ENCODE data around the gene CSPG4.
"Not testable (repeated sequence)": the region's sequence is repeated elsewhere in the genome, so short reads cannot be mapped to it uniquely, and the experiment has no call there.

The CSPG4 gene

DNA sequence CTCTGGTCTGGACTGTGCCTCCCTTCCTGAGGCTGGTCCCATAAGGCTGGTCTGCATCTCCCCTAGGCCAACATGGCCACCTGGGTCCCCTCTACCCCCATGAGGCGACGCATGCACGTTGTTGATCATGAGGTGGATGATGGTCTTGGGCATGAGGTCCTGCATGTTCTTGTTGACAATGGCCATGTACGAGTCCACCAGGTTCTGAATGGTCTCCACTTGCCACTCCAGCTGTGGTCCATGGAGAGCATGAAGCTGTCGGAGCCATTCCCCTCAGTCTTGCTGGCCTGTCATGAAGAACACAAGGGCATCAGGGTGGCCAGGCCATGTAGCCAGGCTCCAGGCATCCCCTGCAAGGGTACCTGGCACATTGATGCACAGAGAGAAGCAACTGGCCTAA lies 27.1 kb upstream of the CSPG4 start:
- no peak for DNase-seq

DNA sequence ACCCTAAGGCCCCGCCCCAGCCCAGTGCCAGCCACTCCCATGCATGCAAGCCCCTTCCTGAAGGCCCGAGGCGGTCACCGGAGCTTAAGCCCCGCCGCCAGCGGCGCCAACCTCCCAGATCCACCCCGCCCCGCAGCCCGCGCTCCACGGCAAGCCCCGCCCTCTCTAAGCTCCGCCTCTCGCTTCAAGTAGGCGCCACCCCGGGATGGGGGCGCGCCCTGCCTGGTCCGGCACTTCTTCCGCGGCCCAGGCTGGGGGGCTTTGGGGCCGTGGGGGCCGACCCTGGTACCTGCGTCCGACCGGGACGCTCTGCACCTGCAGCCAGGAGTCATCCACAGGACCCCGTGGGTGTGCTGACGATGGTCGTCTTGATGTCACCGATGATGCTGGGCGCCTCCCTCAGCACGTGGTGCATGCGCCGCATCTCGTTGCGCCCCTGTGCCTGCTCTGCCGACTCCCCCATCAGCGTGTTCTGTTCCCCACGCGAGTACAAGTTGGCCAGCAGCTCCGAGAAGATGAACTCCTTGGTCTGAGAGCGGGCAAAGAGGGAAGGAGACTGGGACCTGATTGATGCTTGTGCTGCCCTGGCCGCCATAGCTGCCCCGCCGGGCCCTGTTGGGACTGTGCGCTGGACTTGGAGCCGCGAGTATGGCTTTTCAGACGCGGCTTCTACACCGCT lies 26.1 kb upstream of the CSPG4 start:
- DNase-seq = peak; percentile 85

DNA sequence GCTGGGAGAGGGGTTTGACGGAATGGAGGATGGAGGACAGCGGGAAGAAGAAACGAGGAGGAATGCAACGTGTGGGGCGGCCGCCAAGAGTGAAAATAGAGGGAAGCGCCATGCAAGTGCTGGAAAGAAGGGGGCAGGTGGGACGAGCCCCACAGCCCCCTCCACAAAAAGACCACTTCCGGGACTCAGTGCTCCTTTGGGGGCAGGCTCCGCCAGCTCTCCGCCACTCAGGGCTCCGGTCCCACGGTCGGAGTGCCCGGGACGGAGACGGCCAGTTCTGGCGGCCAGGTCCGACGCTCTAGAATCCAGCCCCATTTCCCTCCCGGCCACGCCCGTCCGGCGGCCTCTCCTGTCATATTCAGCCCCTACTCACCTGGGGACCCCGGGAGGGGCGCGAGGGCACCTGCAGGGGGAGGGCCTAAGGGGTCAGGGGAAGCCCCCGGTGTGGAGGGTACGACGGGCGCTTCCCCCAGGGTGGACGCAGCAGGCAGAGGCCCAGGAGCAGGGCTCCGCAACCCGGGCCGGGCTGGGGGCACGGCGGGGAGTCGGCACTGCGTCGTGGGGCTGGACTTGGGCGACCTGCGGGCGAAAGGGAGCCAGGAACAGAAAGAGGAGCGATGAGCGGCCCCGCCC lies 25.5 kb upstream of the CSPG4 start:
- DNase-seq = no peak

DNA sequence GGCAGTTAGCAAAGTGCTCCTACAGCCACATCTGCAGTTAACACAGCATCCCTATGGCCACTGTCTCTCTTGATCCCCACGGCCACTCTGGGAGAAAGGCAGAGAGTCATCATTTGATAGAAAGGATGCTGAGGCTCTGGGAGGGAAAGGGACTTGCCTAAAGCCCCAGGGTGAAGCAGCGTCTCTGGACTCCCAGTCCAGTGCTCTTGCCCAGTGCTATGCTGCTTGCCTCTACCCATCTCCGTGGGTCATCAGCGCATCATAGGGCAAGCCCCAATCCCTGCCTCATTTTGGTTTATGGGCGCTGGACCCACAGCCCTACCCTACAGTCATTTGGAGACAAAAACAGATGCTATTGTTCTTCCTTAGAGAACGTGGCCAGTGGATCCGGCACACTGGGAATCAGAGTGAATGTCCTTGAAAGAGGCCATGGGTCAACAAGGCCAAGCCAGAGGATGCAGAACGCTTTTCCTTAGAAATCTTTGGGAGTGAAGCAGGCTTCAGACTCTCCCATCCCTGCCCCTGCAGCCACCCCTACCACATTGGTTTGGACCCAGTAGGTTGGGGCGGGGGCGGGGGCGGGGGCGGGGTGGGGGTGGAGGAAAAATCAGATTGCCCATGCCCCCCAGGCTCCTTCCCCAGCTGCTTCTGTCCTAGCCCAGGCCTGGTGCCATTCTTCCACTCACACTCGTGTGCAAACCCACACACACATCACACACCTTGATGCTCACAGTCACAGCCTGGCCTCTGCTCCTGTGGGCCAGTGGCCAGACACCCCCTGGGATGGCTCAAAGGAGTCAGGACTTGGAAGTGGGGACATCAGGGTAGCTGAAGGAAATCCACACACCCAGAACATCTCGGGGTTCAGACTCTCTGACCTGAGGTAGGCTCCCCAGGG lies 24.7 kb upstream of the CSPG4 start:
- DNase-seq = not testable (repeated sequence)

DNA sequence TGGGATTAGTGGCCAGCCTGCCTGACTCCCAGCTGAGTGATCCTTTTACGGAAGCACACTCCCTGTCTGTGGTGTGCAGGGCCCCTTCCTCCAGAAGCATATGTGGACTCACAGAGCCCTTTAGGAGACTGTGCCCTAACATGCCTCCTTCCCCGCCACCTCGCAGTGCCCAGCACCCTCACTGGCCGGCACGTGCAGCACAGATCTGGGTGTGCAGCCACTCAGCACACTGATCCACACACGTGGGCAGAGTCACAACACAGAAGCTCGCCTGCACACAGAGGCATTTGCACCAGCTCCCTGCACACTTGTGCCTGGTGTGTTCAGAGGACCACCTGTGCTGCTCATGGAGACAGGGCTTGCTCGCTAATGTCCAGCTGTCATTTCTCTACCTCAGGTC lies 23.6 kb upstream of the CSPG4 start:
- DNase-seq = no peak

DNA sequence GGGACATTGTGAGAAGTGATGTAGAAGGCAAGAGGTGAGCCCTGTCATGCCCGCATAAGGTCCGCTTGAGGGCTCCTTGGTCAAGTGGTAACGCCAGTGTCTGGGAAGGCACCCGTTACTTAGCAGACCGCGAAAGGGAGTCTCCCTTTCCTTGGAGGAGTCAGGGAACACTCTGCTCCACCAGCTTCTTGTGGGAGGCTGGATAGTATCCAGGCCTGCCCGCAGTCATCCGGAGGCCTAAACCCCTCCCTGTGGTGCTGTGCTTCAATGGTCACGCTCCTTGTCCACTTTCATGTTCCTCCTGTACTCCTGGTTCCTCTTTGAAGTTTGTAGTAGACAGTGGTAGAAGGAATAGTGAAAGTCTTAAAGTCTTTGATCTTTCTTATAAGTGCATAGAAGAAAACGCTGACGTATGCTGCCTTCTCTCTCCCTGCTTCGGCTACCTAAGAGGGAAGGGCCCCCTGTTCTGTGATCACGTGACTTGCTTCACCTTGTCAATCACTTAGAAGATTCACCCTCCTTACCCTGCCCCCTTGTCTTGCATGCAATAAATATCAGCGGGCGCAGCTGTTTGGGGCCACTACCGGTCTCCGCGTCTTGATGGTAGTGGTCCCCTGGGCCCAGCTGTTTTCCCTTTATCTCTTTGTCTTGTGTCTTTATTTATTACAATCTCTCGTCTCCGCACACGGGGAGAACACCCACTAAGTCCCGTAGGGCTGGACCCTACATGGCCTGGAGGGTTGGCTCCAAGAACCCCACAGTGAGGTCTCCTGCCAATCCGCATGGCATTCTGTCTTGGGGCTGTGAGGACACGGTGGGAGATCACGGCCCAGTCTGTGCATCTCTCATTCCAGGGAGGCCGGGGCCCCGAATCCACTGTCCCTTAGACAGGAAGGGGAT lies 22.5 kb upstream of the CSPG4 start:
- DNase-seq = not testable (repeated sequence)

DNA sequence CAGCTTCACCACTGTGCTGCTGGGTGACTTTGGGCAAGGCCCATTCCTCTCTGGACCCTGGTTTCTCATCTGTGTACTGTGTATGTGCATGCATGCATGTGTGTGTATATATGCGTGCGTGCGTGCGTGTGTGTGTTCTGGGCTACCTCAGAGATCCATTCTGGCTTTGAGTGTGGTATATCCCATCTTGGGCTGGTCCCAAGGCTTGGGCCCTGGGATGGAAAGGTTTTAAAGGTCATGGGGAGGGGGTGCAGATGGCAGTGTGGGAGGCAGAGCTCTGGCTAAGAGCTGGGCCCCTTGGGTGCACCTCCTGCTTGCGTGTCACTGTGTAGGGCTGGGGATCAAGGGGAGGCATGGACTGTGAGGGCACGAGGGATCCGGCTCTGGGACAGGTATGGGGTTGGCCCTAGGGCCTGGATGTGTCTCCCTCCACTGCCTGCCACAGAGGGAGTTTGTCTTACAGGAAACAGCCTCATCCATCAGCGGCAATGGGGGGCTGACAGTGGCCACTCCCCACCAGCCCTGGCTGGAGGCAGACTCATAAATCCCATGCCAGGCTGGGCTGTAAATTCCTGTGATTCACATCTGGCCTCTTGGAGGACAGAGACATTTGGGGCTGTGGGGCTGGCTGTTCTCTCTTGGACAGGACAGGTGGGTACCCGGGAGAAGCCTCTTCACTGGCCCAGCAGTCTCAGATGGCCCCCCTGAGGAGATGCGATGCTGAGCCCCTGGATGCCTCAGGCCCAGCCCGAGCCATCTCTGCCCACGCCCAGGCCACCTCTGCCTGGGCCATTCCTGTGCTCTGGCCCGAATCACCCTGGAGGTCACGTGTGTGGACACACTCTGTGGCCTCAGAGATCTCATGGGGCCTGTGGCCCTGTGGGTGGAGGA lies 21.4 kb upstream of the CSPG4 start:
- DNase-seq = no peak

DNA sequence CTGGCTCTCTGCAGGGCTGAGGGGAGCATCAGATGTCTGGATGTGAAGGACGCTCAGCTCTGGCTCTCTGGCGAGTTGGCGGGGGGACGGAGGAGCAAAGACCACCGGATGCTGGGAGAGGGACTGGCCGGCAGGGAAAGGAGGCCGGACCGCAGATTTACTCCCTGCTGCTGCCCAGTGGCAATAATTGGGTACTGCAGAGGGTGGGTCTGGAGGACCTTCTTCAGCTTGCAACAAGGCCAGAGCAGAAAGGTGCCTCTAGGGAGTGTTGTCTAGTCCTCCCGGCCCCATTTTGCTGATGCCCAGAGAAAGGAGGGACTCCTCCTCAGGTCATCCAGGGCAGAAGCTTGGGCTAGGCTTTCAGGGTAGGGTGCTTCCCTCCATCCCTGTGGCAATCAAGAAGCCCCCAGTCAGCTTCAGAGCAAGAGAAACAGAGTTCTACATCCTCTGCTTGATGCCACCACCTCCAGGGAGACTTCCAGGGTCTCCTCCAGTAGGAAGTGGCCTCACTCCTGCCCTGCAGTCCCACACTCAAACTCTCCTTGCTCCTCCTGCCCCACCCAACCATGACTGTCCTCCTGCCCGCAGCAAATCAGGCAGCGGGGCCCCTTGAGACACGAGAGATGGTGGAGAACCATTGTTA lies 20.3 kb upstream of the CSPG4 start:
- no peak for DNase-seq

DNA sequence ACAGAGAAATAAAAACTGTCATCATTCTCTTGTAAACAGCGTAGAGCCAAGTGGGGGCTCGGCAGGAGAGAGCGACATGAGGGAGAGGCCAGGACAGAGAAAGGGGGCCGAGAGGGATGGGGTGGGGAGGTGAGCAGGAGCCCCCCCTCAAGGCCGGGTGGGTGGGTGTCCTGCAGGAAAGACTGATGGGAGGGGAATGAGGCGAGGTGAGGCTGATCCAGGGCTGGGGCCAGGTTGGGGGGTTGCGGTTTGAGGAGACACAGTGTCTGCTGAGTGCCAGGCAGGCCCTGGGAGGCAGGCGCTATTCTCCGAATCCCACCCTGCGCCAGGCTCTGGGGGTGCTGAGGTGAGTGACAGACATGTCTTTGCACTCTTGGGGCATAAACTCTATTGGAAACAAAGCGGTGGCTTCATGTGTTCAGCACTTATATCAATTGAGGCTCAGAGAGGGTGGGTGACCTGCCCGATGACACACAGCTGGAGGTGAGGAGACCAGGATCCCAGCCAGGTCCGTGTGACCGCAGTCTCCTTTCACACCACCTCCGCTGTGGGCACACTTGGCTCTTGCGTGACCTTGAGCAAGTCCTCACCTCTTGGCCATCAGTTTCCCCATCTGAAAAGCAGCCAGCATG lies 19.6 kb upstream of the CSPG4 start:
- no peak for DNase-seq

DNA sequence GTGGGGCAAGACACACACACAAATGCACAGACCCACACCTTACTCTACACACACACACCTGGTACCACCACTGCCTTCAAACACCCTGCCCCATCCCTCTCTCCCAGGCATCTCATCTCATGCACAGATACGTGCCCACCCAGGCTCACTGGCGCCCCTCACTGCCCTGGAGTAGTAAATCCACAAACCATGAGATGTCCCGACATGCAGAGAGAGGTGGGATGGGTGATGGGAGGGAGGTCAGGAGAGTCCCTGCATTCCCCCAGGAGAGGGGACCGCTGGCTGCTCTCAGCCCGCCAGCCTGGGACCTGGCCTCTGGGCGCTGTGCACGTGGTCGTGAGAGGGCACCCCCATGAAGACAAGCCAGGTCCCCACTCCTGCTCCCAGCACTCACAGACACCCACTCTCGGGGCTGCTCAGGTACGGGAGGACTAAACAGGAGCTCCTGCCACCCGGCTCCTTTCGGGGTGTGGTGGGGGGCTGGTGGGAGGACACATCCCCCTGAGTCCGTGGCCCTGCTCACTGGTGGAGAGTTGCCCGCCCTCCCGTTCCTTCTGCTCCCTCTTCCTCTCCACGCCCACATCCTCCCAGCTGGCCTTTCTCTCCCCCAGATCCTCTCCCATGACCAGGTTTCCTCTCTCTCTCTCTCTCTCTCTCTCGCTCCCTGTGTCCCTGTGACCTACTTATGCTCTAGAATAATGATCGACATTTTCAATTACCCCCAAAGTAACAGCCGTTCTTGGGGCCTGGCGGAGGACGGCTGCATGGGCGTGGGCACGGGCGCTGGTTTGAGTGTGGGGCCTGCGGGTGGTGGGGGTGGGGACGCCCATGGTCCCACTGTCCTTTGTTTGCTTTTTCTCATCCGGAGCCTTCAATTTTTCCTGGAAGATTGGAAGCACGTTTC lies 18.9 kb upstream of the CSPG4 start:
- DNase-seq = no peak

DNA sequence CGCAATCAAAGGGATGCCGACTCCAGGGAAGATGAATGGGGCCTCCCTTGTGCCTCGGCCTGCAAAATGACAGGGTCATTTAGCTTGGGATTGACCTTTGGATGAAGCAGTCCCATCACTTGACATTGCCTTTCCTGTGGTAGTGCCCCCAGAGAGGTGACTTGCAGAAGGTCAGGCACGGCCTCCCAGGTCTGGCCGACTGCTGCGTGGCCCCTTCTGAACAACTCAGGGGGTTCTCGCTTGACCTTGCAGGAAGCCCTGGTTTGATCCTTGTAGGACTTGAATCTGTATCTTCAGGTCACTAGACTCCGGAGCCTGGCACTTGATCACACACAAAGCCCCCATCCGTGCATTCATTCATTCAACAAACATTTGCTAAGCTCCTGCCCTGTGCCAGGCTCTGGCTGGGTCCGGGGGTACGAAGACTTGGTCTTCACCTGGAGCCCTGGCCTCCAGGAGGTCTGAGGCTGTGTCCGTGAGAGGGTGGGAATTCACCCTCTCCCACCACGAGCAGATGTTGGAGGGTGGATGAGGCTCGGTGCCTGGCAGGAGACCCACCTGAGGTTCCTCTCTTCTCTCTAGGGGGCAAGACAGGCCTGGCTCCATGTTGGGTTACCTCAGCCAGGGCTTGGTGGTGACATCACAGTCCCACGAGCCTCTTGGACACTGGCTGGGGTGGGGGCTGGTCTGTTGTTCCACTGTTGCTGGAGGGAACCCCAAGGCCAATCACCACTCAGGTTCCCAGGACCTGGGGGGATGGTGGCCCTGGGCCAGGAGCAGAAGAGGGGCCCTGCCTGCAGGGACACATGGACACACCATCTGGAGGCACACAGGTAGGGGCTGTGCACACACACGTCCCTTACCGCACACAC lies 18.0 kb upstream of the CSPG4 start:
- DNase-seq = not testable (repeated sequence)

DNA sequence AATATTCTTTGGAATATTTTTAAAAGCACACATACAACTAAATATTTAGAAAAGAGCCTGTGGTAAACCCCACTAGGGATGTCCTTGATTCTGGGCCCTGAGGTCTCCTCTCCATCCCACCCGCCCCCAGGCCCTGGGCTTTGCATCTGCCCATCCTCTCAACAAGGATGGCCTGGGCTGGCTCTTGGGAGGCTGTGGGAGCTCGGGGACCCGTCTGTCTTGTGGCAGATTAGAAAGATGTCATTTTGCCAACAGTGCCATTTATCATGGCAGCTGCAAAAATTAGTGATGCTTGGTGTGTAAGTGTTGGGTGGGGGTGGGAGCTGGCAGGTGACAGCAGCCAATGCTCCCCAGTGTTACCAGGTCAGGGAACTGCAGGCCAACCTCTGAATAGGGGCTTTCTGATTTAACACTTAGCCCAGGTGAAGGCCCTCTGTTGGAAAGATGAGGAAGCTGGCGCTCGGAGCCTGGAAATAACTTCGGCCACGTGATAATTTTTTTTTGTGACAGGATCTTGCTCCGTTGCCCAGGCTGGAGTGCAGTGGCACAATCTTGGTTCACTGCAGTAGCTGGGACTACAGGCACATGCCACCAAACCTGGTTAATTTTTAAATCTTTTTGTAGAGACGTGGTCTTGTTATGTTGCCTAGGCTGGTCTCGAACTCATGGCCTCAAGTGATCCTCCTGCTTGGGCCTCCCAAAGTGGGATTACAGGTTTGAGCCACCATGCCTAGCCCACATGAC lies 16.9 kb upstream of the CSPG4 start:
- DNase-seq = no peak

DNA sequence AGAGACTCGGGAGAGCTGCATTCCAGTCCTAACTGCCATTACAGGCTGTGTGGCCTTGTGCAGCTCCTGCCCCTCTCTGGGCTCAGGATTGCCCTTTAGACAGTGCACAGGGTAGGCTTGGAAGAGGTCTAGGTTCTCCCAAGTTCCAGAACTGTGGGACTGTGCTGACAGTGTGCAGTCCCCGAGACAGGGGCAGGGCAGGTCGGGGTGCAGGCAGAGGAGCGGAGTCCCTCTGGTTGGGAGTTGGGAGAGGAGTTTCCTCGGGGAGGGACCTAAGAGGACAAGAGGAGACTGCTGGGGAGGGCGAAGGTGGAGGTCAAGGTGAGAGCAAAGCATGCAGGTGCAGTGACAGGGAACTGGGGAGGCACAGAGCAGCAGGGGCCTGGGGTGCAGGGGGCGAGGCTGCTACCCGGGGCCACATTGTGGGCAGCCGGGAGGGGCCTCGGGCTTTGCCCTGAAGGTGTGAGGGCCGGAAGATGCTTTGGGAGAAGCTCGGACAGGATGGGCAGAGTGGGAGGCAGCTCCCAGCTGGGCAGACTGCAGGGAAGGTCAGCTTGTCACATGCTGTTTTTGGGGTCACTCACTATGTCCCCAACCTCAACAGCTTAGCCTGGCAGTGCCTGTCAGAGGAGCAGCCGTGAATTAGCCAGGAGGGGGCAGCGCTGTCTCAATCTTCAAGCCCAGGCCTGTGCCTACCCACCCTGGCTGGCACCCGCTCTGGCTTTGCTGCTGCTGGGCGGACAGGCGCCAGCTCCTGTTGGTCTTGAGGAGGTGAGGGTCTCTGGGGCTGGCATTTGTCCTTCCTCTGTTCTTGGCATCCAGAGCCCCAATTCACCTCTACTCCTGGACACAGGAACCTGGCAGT lies 15.4 kb upstream of the CSPG4 start:
- DNase-seq = peak; percentile 55

DNA sequence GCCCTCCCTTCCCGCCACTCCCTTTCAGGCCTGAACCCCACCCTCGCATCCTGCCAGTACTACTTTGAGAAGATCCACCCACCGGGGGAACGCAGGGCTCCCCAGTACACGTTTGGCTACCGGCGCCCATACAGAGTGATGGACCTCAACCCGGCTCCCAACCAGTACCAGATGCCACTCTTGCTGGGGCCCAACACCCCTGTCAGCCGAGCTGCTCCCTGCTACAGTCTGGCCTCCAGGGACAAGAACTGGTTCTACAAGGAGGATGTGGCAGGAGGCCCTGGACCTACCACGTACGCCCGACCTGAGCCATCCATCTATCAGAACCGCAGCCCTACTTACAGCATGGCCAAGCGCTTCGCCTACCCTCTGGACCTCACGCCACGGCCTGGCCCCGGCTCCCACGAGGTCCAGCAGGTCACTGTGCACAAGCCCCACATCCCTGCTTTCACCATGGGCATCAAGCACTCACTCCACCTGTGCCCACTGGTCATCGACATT lies 14.4 kb upstream of the CSPG4 start:
- no peak for DNase-seq

DNA sequence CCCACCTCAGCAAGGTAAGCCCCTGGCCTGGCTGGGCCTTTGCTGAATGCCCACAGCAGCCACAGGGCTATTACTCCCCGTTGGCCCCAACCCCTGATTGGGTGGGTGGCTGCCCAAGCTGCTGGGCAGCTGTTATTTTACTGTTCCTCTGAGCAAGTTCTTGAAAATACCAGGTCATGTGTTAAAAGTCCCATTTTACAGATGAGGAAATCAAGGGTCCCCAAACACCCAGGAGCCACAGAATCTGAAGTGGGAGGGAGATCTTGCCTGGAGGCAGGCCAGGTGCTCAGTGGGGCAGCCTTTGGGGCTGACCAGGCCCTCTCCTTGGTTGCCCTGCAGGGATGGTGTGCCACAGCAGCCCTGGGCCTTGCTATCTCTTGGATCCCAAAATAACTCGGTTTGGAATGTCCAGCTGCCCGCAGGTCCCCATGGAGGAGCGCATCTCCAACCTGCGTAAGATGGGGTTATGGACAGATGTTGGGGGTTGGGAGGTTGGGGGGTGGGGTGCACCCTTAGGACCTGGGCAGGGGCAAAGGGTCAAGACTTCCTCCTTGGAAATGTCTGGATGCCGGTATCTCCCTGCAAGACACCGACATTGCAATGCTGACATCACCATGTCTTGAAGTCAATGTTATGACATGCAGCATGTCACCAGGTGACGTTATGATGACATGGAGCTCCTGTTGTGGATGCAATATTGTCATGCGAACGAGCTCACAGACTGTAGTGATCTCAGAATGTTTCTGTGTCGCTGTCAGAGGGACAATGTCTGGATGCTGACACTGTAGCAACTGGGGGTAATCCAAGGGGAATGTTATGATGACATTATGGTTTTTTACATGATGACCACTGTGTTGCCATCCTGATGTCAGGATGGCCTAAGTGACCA lies 13.3 kb upstream of the CSPG4 start:
- DNase-seq = no peak

Data from effector CD8-positive, alpha-beta T cell (primary cell).